UCSD-AML1 (cell line): Measurements from ENCODE around the gene GLE1.
"Not testable (repeated sequence)": the region's sequence is repeated elsewhere in the genome, so short reads cannot be mapped to it uniquely, and the experiment has no call there.

Experiments
- DNase-seq: peaks from one replicate; lab custom pipeline; 2025; ENCODE audit not compliant: unreplicated experiment; lab: John Stamatoyannopoulos, UW

The GLE1 gene

DNA sequence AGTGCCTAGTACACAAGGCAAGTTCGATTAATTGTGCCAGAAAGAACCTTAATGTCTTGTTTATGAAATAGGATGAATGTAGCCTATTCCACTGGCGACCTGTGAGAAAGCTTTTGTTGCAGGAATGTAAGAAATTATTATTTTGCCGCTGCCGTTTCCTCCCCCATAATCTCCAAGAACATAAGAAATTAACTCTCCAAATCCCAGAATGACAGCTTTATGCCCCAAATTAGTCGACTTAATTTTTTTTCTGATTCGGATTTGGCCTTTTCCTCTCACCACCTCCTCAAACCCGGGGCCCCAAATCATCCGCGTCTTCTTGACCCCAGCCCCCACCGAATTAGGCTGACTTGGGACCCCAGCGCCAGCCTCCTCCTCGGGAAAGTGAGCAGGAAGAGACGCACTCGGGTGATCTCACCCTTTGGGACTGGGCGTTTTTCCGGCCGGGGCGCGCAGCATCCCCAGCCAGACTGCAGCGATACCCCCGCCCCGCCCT, 47.2 kb downstream of the GLE1 start:
- no peak for DNase-seq

DNA sequence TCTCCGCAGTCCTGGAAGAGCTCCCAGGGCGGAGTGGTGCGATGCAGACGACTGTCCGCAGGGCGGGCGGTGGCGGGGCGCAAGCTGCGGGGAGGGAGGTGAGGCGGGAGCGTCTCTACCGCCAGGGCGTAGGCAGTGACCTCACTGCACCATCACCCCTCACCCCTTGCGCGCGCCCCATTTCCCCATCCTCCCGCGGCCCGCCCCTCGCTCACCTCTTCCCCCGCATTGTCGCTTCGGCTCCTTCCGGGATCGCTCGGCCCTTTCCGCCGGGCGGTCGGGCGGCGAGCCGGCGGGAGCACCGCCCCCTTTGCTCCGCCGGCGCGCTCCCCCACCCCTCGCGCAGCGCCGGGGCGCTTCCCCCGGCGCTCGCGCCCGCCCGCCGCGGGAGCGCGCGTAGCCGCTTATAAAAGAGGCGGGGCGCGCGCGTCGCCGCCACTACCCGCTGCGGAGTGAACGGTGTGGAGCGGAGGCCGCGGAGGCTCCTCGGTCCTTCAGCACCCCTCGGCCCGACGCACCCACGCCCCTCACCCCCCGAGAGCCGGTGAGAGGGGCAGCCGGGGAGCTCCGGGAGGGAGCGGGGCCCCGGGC, 47.7 kb downstream of the GLE1 start, which contains the start of gene SPTAN1:
Gene SPTAN1, plus strand, starts transcription at position 435 of the 591 bp plus-strand sequence. CDS start 14,154 bp downstream, outside the sequence.
- peak; percentile 92 for DNase-seq

DNA sequence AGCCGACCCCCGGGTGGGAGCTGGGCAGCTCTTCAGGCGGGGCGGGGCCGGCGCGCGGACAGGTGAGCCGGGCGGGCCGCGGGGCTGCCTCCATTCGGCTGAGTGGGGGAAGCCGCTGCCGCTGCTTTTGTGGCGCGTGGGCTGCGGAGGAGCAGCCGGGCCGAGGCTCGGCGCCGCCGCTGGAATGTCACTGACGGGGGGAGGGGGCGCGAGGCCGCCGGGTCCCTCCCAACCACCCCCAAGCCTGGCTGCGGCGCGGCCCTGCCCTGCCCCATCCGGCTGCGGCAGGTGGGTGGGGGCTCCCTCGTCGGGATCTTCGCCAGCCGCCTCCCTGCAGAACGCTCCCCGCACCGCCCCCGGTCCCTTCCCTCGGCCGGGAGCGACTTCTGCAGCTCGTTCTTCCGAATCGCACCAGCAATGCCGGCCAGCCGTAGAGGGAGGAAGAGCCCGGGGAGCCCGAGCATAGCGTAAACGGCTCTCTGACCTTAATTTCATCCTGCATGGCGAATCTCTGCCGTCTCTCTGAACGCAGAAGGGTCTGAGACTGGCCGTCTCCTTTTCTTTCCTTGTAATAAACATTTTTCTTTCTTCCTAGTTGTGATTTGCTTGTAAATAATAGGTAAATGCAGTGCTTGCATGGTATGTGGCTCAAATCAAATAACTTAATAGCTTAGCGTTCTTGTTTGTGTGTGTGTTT, 48.4 kb downstream of the GLE1 start:
- DNase-seq, result peak; percentile 72

DNA sequence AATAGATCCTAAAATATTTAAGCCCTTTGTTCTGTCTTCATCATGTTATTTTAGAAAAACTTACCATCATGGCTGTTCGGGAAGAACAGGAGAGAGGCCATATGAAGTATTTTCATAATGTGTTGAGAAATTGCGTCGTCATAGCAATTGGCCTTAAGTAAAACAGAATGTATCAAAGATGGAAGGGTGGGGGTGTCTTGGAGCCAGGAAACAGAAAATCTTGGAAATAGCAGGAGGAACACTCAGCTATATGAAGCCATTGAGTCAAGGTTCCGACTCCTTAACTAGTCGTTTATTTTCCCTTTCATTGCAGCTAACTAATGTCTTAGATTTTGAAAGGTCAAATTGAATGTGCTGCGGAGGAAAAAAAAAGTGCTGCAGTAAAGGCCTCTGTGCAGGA, 49.2 kb downstream of the GLE1 start:
- DNase-seq, result no peak

DNA sequence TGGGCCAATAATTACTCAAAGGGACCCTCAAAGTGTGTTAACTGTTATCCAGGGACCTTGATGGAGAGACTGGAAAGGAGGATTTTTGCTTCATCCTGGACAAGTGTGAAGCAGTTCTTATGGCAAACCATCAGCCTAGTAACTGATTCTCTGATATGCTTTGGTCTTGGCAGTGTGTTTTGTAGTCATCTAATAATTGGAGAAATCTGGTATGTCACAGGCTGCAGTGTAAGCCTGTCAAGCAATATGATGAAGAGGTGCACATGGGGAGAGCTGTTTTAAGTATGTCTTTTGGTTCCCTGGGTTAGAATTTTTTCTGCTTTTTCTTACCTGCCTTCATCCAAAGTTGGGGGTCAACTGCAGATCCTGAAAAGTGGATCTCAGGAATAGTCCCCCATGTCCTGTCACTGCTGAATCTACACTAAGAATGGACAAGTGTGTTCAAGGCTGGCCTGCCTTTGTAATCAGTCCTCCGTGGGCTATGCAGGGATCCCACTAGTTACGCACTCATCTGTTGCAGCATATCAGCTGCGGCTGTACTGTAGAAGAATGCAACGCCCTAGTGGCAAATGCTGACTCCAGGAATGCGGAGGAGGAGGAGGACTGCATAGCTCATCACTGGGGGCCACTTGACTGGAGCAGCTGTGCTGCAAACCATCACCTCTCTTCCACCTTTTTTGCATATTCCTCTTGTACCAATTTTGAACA, 49.8 kb downstream of the GLE1 start:
- DNase-seq, result no peak

DNA sequence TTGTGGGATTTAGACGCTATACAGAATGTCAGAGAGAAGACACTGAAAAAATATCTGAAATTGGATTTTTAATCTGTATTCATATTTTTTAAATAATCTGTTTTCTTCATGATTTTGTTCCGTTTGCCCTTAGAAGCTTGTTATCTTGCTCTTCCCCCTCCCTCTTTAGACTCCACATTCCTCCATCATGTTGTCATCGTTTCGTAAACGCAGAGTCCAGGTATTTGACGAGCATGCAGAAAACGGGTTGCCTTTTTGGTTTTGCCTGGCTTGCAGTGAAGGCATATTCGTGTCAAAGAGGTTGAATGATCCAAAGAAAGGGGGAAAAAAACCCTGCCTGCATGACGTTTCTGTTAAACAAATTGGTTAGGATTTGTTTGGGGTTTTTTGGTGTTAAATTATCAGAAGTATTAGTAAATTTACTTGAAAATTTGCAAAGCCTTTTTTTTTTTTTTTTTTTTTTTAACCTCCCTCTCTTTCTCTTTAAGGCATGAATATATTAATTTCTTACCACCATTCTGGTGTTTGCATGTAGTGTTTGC, 50.7 kb downstream of the GLE1 start:
- no peak for DNase-seq

DNA sequence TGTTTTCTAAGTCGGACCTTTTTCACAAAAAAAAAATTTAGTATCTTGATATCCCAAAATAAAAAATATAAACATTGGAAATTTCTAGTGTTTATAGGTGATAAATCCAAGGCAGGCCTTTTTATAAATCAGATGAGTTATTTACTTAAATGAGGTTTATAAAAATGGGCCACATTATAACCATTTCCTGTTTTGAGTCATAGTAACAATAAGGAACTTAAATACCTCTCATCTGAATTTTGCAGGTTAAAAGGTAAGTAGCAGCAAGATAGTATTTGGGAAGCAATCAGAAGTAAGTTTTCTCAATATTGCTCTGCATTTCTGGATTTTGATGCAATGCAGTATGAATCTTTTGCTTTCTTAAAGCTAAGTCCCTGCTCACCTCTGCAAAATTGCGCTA, 51.8 kb downstream of the GLE1 start:
- DNase-seq, result no peak

GRCh38 chr9:128556926-128557634, 52.6 kb downstream of the GLE1 start:
- no peak for DNase-seq

DNA sequence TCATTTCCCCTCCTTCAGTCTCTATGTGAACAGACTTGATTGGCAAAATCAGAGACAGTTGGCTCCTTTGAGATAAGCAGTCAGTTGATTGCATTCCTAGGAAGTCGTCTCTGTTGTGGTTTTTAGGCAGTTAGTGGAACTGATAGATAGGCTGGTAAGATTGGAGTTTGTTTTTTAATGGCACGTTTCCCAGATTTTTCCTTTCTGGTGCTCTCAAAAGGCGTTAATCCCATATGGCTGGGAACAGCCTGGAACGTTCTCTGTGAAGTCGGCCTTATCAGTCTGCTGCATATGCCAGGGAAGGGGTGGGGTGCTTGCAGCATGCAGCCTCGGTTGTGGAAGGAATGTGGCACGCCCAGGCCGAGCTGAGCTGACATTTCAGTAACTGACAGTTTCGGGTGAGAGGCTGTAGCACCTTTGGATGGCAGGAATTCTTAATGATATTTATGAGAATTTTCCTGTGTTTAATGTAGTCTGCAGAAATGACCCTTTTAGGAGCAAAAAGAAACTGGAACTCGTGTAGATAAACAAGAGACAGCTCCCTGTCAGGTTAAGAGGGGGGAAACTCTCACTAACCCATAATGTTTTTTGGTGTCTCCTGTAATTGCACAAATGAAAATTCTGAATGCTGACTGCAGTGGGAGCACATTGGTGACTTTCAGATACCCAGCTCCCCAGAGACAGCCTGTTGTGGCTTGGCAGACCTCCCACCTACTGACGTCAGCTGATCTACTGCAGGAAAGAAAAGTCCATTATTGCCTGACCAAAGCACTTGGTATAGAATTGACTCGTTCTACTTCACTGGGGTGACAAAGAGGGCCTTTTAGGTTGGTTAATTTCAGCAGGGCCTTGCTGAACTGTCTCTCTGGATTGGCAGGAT, 54.2 kb downstream of the GLE1 start:
- peak; percentile 30 for DNase-seq

DNA sequence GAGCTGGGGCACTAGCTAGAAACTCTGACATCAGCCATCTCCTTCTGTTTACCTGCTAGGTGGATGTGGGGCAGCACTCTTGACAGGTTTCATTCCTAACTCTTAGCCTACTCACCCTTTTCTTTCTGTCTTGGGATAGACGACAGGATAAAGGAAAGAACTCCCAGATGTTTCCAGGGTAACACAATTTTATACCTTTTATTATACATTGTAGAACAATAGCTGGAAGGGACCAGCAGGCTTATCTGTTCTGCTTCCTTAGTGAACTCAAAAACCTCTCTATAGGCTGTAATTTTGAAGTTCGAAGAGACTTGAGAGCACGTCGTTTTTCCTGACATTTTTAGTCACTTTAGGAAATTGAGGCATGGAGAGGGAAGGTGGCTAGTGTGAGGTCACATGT, 61.1 kb downstream of the GLE1 start:
- DNase-seq, result no peak

DNA sequence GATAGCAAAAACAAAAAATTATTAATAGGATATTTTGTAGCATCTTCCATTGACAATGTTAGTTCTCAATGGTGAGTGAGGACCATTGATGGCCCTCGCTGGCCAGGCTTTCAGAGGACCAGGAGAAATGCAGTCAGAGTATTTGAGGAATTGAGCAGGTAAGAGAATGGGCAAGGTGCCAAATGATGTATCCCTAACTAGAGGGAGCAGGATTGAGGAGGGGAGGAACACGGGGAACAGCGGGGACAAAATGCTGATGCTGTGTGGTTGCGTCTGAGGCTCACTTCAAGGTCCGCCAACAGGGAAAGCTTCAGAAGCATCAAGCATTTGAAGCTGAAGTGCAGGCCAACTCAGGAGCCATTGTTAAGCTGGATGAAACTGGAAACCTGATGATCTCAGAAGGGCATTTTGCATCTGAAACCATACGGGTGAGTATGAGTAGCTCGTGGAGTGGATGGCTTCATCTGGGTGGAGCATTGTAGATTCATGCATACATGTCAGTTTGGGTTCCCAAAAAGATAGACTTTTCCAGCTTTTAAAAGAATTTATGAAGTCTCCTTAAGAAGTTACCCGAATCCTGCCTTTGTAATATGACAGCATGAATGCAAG, 64.1 kb downstream of the GLE1 start:
- DNase-seq, result no peak

GRCh38 chr9:128575469-128575868, 71.0 kb downstream of the GLE1 start:
- DNase-seq, result no peak

DNA sequence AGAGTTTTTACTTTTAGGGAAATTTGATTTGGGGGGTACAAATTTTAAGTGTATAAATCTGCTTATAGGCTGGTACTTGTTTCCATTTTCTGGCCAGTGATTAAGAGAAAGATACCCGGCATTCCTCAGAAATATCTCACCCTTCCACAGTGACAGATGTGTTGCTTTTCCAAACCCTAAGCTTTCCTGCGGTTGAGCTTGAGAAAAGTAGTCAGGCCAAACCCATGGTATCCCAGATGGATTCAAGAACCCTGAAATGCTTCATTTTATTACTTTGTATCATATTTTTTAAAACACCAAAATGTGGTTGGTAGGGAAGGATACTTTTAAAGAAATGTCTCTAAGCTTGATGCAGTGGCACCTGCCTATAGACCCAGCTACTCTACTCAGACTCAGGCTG, 71.4 kb downstream of the GLE1 start:
- no peak for DNase-seq

DNA sequence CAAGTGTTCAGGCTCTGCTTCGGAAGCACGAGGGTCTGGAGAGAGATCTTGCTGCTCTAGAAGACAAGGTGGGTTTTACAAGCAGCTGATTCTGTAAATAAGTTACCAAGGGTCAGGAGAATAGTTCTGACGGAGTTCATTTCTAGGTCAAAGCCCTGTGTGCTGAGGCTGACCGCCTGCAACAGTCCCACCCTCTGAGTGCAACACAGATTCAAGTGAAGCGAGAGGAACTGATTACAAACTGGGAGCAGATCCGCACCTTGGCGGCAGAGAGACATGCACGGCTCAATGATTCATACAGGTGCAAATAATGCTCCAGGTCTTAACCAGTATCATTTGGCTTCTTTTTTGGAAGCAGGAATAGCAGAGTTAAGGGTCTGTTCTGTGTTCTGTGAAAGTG, 72.7 kb downstream of the GLE1 start:
- no peak for DNase-seq

DNA sequence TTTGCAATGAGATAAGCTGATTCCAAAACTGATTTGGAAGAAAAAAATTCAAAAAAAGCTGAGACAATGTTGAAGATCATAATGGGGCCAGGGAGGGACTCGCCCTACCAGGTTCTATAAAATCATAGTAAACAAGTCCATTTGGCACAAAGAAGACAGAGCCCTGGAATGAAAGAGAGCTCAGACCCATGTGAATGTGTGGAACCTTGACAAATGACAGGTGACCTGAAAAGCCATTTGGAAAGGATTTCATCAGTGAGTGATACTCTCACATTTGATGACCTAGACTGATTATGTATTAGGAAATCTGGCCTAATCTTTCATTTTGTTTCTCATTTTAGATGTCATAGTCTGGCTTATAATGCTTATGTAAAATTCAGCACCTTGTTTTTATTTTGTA, 74.7 kb downstream of the GLE1 start:
- DNase-seq, result no peak

DNA sequence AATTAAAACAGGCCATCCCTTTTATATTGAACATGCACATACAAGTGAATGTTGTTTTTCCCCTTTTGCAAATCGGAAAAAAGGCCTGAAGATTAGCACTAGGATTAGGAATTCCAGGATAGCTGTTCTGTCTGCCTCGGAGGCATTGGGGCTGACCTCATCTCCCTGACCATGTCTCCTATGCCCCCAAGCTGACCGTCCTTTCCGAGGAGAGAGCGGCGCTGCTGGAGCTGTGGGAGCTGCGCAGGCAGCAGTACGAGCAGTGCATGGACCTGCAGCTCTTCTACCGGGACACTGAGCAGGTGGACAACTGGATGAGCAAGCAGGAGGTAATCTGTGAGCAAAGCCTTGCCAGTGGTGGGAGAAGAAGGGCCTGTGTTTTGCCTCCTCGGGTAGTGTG, 76.2 kb downstream of the GLE1 start:
- DNase-seq, result no peak

- DNase-seq, result not testable (repeated sequence)
Observed at GRCh38 chr9:128585155-128585554, 80.6 kb downstream of the GLE1 start.

- DNase-seq, result not testable (repeated sequence)
Observed at GRCh38 chr9:128586934-128587333, 82.4 kb downstream of the GLE1 start.

- DNase-seq, result no peak
Observed at GRCh38 chr9:128587453-128587852, 82.9 kb downstream of the GLE1 start.
